HL-60 (cell line): Measurements from ENCODE around the gene USF3.

Experiments used
- POLR2AphosphoS5 ChIP-seq: IDR thresholded peaks from 2 replicates; pipeline ENCODE4 v1.6.1; 2012; ENCODE audit warnings: low read depth
- TF ChIP-seq, protein P1 (sequence below): IDR thresholded peaks from one replicate; pipeline ENCODE4 v1.5.1; 2011; ENCODE audit warnings: low read length, control low read depth, inconsistent platforms; ENCODE audit not compliant: insufficient read depth

DNA sequence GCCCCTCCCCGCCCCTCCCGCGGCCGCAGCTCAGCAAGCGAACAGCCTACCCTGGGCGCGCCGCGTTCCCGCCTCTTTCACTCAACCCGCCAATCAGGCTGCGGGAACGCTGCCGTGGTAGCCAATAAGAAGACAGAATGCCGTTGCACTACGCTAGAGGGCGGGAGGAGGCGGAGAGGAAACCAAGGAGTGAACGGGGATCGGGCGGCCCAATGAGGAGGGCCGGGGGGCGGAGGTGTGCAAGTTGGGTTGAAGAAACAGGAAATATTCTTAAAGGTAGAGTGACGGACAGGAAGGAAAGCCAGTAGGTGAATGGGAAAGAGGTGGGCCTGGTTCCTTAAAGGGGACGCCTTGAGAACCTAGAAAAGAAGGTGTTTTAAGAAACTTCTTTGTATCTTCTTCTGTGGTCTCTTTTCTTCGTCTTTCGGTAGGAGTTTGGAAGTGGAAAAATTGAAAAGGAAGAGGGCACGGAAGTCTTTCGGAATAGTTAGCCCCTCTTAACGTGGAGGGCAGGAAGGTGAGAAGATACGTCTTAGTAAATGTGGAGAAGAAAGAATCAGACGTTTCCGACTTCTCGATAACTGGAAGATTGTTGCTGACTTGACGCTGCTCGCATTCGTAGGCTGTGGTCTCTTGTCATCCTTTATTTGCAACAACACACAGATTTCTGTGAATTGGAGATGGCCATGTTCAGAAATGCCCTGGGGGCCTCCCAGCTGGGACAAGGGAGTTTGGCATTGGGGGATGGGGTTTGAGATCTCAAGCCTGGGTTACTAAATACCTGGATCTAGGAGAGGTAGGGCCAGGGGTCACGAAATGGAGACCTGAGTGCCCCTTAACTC is 437 bp upstream of the USF3 start:
- TF ChIP-seq POLR2AphosphoS5: no peak
- TF ChIP-seq, protein P1, sequence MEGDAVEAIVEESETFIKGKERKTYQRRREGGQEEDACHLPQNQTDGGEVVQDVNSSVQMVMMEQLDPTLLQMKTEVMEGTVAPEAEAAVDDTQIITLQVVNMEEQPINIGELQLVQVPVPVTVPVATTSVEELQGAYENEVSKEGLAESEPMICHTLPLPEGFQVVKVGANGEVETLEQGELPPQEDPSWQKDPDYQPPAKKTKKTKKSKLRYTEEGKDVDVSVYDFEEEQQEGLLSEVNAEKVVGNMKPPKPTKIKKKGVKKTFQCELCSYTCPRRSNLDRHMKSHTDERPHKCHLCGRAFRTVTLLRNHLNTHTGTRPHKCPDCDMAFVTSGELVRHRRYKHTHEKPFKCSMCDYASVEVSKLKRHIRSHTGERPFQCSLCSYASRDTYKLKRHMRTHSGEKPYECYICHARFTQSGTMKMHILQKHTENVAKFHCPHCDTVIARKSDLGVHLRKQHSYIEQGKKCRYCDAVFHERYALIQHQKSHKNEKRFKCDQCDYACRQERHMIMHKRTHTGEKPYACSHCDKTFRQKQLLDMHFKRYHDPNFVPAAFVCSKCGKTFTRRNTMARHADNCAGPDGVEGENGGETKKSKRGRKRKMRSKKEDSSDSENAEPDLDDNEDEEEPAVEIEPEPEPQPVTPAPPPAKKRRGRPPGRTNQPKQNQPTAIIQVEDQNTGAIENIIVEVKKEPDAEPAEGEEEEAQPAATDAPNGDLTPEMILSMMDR: no peak
